ENCODE measurements around the gene IFNL3.

Gene IFNL3

DNA sequence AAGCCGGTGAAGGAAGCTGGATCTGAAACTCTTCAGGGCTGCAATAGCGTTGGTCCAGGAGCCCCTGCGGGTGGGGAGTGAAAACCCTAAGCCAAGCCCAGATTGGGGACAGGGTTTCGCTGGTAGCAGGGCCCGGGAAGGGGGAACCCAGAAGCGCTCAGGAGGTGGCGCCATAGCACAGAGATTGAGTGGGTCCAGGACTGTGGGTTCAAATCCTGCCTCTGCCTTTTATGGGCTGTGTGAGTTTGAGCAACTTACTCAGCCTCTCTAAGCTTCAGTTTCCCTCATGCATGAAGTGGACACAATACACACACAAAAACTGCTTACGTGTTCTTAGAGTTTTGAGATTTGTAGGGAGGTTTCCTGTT lies 32.4 kb downstream of the IFNL3 start:
- no peak for DNase-seq

DNA sequence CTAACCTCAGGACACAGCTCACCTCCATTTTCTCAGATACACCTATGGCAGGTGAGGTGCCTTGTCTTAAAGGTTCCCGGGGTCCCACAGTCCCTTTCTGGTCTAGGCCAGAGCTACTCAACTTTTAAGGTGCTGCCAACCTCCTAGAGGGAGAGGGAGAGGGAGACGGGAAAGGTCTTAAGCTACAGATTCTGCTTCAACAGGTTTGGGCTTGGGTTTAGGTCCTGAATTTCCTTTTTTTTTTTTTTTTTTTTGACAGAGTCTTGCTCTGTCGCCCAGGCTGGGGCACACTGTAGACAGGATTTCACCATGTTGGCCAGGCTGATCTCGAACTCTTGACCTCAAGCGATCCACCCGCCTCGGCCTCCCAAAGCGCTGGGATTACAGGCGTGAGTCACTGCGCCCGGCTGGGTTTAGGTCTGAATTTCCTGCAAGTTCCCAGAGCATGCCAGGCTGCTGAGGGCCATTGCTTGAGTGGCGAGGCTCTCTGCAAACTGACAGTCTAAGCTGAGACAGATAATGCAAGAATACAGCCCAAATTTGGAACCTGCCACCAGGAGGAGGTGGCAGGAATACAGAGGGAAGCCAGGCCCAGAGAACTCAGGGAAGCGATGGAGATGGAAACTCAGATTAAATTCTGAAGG lies 33.0 kb downstream of the IFNL3 start:
- DNase-seq: no peak

DNA sequence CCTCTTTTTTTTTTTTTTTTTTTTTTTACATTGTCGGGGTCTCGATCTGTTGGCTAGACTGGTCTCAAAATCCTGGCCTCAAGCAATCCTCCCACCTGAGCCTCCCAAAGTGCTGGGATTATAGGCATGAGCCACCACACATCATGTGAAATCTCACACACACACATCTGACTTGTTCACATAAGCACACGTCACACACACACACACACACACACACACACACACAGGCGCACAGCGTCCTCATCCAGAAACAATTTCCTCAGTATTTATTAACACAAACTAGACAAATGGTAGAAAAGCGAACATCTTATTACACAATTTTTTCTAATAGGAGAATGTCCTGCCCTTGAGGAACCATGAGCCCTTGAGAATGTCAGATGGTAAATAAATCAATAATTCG lies 35.6 kb downstream of the IFNL3 start:
- DNase-seq: no peak

DNA sequence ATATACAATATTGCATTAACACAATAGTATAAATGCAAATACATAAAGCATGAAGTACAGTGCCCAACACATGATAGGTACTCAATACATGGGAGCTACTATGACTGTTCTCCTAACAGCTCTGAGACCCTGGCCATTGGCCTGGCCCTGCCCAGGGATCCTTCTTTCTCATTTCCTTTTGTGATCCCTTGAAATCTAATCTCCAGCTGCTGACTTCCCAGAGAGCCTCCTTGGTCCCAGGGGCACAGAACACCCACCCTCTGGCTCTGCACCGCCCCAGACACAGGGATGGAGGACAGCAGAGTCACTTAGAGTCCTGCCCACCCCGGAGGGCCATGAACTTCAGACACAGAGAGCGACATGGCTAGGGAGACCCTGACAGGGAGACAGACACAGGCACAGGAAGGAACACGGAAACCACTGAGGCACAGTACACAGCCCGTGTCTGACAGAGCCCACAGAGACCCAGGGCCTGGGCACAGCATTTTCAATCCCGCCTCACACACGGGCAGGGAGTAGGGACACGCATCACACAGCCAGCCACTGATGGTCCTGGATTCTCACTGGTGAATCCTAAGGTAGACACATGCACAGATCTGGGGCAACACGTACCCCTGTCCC lies 36.5 kb downstream of the IFNL3 start:
- no peak for DNase-seq

DNA sequence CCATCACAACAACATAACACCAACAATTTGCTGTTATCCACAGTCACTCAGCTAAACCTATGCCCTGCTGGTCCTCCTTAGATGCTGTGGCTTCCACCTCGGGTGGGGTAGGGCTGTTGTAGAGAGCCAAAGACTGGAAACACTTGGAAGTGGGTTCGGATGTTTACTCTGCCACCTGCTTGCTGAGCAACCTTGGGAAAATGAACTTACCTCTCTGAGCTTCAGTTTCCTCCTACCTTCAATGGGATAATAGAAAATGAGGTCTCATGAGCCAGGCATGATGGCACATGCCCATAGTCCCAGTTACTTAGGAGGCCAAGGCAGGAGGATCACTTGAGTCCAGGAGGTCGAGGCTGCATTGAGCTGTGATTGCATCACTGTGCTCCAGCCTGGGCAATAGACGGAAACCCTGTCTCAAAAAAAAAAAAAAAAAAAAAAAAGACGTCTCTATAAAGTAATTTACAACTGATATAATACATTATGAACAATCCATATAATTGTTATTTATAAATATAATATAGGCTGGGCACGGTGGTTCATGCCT lies 37.4 kb downstream of the IFNL3 start:
- no peak for DNase-seq

DNA sequence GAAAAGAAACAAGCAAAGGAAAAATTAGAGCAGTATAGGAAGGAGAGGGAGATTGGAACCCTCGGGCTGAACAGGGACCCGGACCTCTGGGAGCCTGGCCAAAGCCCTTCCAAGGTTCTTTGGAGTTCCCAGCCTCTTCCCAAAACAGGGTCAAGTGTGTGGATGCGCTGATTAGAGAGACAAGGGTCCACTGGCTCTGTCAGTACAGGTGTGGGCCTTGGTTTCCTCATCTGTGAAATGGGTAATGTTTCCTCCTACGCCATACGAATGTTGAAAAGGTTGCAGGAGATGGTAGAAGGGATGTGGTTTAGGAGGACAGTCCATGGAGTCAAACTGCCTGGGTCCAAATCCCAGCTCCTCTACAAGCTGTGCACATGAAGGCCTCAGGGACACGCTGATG lies 38.7 kb downstream of the IFNL3 start:
- DNase-seq: no peak

DNA sequence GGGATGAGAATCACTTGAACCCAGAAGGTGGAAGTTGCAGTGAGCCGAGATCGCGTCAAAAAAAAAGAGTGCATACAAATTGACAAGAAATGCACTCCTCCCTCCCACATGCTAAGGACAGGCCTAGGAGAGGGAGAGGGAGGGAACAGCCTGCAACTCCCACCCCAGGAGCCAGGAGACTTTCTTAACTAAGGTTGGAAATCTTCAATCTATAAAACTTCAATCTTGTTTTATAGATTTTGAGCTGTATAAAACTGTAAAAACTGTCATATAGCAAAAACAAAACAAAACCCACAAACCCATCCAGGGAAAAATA lies 39.4 kb downstream of the IFNL3 start:
- DNase-seq: no peak

DNA sequence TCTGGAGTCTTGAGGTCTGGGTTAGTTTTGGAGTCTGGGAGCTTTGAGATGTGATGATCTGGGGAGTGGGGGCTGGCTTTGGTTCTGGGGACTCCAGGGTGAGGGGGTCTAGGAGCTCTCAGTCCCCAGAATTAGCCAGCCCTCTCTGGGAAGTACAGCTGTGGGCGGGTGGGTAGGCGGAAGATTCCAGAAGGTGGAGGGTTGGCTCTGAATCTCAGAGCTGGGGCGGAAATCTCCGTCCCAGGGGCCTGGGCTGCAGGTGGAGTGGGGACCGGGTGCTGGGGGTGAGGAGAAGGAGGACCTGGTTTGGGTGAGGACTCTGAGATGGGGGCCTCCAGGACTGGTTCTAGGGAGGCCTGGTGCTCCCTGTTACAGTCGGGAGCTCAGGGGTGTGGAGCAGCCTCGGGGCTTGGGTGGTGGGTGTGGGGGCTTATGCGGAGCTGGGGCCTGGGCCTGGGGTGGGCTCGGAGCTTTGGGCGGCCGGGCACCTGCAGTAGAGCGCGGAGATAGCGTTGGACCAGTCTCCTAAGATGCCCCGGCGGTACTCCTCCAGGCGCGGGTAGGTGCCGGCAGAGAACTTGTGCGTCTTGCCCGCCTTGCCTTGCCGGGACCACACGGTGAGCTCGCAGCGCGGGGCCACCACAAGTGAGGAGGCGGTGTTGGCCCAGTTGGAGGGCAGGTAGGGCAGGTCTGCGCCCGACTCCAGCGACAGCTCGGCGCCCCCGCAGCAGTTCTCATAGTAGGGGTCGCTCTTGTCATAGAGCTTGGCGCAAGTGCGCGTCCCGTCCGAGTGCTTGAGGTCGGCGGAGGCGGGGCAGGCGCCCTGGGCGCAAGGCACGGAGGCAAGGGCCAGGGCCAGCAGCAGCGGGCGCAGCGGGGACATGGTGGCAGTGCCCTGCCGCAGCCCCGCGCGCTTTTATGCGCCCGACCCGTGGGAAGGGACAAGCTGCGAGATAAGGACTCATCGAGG lies 41.1 kb downstream of the IFNL3 start, which contains the start of gene SYCN:
TSS of gene SYCN (minus strand) at position 892 of the 970 bp plus-strand sequence. CDS start at position 883, 9 bp downstream.
- no peak for DNase-seq

DNA sequence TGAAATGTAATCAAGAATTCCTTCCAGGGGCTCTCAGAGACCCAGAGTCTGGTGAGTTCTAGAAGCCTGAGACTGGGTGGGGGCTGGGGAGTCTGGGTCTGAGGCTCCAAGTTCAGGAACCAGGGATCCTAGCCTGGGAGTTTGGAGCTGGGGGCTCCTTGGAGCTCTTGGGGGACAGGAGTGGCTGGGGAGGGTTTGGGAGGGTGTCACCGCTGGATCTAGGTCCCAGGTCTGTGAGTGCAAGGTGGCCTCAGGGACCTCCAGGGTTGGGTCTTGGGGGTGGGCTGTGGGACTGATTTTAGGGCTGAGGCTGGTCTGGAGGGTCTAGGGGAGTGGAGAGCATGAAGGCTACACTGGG lies 41.8 kb downstream of the IFNL3 start:
- DNase-seq: no peak

DNA sequence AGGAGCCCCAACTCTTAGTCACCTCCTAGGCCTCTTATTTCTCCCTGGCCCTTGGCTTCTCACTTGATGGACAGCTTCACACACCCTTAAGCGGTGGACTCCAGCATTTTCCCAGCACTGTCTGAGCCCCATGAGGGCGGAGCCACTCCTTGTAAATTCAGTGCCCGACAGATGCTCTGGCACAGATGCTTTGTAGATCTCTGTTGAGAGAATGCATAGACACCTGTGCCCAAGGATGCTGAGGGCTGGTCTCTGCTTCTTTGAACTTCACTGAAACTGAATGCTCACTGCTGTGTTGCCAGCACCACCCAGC lies 44.0 kb downstream of the IFNL3 start:
- DNase-seq: no peak

DNA sequence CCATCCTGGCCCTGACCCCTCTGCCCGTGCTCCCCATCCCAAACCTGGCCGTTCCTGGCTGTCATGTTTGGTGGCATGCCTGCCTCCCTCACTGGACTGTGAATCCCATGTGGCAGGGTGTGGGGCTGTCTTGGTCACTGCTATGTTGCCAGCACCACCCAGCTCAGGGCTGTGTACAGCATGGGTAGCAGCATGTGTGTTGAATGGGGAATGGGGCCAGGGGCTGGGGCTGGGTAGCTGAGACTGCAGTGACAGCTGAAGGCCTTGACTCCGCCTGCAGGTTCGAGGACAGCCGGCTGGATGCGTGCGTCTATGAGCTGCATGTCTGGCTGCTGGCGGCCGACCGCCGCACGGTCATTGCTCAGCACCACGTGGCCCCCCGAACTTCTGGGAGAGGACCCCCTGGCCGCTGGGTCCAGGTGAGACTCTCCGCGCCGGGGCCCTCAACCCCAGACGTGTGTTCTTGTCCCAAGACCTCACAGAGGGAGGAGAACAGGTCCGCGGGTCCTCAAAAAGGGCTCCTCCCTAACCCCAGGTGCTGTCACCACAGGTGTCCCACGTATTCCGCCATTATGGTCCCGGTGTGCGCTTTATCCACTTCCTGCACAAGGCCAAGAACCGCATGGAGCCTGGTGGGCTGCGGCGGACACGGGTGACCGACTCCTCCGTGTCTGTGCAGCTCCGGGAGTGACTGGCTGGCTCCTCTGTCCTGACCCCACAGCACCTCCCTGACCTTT lies 44.6 kb downstream of the IFNL3 start:
- no peak for DNase-seq

DNA sequence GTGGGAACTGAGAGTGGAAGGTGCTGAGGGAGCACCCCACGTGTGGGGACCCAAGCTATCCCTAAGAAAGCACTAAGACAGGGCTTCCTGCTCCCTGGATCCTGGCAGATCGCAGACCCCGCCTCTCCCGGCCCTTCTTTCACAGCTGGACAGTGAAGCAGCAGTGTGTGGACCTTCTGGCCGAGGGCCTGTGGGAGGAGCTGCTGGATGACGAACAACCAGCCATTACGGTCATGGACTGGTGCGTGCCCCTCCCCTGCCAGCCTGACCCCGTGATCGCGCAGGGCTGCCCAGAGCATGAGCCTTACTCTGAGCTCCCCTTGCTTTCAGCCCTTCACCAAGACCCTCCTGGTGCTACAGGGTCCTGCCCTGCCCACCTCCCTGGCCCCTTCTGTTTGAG lies 45.8 kb downstream of the IFNL3 start:
- DNase-seq: no peak

DNA sequence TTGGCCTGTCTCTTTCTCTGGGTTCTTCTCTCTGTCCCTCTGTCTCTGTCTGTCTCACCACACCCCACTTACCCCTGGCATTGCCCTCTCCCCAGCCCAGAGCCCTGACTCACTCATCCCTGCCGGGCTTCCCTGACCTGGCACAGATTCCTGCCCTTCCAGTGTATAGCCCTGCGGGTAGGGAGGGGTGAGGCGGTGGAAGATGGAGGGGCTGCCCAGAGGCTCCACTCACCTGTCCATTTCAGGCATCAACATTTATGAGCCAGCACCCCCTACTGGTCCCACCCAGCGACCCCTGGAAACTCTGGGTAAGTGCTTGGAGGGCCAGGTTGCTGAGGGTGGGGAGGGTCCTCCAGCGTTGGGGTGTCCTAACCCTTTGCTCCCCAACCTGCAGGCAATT lies 47.0 kb downstream of the IFNL3 start:
- no peak for DNase-seq

DNA sequence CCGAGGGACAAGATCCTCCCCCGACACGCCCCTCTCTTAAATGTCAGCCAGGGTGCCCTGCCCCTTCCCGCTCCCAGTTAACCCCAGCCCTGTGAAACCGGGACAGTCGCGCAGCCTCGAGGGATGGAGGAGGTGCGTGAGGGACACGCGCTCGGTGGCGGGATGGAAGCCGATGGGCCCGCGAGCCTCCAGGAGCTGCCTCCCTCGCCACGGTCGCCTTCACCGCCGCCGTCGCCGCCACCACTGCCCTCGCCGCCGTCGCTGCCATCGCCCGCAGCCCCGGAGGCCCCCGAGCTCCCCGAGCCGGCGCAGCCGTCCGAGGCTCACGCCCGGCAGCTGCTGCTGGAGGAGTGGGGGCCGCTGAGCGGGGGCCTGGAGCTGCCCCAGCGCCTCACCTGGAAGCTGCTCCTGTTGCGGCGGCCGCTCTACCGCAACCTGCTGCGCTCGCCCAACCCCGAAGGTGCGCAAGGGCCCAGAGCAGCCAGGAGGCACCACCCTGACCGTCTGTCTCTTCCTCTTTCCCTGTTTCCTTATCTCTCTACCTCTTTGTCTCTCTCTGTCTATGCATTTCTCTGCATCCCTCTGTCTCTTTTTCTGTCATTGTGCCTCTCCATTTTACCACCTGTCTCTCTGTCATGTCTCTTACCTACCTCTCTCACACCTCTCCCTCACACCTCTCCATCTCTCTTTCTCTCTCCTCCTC lies 47.8 kb downstream of the IFNL3 start, which contains the start of gene NCCRP1:
TSS of gene NCCRP1 (plus strand) at position 105 of the 703 bp plus-strand sequence. CDS start at position 124, 19 bp downstream.
- DNase-seq: no peak

DNA sequence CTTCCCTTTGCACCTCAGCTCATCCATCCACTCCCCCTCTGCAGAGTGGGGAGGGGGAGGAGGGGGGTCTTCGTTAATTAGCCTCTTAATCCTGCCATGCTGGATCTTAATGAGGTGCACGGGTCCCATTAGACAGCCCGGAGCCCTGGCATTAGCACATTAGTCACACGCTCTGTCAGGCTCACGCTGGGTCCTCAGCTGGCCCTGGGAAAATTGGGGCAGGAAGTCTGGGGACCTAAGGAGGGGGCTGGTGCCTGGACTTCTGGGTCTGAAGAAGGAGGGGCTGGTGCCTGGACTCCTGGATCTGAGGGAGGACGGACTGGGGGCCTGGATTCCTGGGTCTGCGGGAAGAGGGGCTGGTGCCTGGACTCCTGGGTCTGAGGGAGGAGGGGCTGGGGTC lies 48.5 kb downstream of the IFNL3 start:
- no peak for DNase-seq

DNA sequence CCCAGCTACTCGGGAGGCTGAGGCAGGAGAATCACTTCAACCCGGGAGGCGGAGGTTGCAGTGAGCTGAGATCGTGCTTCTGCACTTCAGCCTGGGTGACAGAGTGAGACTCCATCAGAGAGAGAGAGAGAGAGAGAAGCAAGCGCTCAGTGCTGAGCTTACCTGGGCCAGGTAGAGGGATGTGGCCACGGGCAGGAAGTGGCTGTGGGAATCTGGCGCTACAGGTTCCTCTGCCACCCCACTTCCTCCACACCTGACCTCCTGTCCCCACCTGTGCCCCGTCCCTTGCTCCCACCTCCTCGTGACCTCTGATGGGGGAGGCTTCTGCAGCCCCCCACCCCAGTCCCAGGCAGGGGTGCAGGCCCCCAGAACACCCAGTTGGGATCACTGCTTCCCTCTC lies 49.1 kb downstream of the IFNL3 start:
- no peak for DNase-seq

DNA sequence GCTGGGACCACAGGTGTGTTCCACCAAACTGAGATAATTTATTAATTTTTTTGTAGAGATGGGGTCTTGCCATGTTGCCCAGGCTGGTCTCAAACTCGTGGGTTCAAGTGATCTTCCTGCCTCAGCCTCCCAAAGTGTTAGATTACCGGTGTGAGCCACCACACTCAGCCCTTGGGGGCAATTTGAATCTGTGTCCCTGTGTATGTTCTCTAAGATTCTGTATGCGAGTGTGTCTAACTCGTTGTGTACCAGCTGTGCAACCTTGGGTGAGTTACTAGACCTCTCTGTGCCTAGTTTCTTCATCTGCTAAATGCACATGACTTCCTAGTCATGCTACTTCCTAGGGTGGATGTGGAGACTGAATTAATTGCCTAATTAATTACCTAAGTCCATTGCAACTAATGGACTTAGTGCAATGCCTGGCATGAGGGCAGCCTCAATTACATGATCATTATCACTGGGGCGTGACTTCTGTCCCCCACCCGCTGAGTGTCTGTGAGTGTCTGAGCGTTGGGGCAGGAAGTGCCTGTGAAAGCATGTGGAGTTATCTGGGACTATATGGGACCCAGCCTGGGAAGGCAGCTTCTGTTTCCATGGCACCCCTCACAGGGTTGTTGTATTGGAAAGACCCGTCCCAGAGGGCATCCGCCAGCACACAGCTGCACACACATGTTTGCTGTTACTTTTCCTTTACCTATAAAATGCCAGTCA lies 49.8 kb downstream of the IFNL3 start:
- DNase-seq: no peak

DNA sequence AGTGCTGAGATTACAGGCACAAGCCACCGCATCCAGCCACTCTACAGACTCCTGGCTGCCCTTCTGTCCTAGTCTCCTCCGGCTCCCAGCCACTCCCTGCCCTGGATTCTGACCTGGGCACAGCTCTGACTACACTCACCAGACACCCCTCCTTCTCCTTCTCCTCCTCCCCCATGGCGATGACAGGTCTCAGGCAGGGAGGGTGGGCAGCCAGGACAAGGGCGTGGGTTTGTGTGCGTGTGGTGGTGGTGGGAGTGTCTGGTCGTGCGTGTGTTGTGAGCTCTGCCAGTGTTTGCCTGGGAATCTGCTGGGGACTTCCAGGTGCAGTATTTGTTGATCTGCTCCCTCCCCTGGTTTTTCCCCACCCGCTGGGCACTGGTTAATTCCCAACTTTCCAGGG lies 51.0 kb downstream of the IFNL3 start:
- no peak for DNase-seq

All from GF-D8 (cell line).